Measurements from ENCODE around the gene CNOT4.
"Not testable (repeated sequence)": the region's sequence is repeated elsewhere in the genome, so short reads cannot be mapped to it uniquely, and the experiment has no call there.

The CNOT4 gene

DNA sequence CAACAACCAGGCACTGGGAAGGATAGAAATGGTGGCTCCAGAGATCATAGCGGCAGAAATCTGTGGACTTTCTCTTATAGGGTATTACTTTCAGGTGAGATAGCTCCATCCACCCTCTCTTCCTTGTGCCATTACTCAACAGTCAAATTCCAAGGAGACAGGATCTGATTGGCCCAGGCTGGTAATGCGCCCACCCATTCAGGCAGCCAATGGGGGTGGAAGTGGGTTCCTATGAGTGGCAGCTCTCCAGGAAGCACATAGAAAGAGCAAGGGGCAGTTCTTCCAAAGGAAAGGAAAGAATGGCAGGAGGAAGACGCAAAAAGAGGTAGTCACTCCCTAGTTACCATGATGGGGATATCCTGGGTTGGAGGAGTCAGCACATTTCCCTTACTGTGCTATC lies 181.8 kb downstream of the CNOT4 start:
- Histone ChIP-seq H3K36me3 (ENCODE audit: control insufficient read depth, insufficient read depth, low read length) (no peaks in the 10 kb centered on the region), H3K27me3 (ENCODE audit: control insufficient read depth, insufficient read depth, low read length) (no peaks in the 10 kb centered on the region), H3K4me1 (ENCODE audit: control insufficient read depth, insufficient read depth, low read length) (no peaks in the 10 kb centered on the region), H3K4me3 (ENCODE audit: low read depth, low read length) (no peak overlapping the region), H3K9me3 (ENCODE audit: control insufficient read depth, insufficient read depth, low read length) (no peaks in the 10 kb centered on the region), H3K9ac (ENCODE audit: low read depth, low read length) (no peak overlapping the region), H3K27ac (ENCODE audit: low read depth, low read length) (no peak overlapping the region)

GRCh38 chr7:135327458-135327857 lies 182.4 kb downstream of the CNOT4 start:
- H3K27me3 ChIP-seq (ENCODE audit: control insufficient read depth, insufficient read depth, low read length), result no peaks in the 10 kb centered on the region
- no peaks in the 10 kb centered on the region for H3K36me3 ChIP-seq (ENCODE audit: control insufficient read depth, insufficient read depth, low read length)
- no peak overlapping the region for H3K27ac ChIP-seq (ENCODE audit: low read depth, low read length)
- no peaks in the 10 kb centered on the region for H3K4me1 ChIP-seq (ENCODE audit: control insufficient read depth, insufficient read depth, low read length)
- no peak overlapping the region for H3K4me3 ChIP-seq (ENCODE audit: low read depth, low read length)
- H3K9me3 ChIP-seq (ENCODE audit: control insufficient read depth, insufficient read depth, low read length), result no peaks in the 10 kb centered on the region
- no peak overlapping the region for H3K9ac ChIP-seq (ENCODE audit: low read depth, low read length)

- Histone ChIP-seq H3K27ac (ENCODE audit: low read depth, low read length) (no peak overlapping the region), H3K36me3 (ENCODE audit: control insufficient read depth, insufficient read depth, low read length) (no peaks in the 10 kb centered on the region), H3K4me1 (ENCODE audit: control insufficient read depth, insufficient read depth, low read length) (no peaks in the 10 kb centered on the region), H3K9me3 (ENCODE audit: control insufficient read depth, insufficient read depth, low read length) (no peaks in the 10 kb centered on the region), H3K4me3 (ENCODE audit: low read depth, low read length) (no peak overlapping the region), H3K9ac (ENCODE audit: low read depth, low read length) (no peak overlapping the region), H3K27me3 (ENCODE audit: control insufficient read depth, insufficient read depth, low read length) (no peaks in the 10 kb centered on the region)
These were observed 183.1 kb downstream of the CNOT4 start for GRCh38 chr7:135326636-135327280.

- H3K4me1 ChIP-seq (ENCODE audit: control insufficient read depth, insufficient read depth, low read length), result no peaks in the 10 kb centered on the region
- H3K4me3 ChIP-seq (ENCODE audit: low read depth, low read length), result no peak overlapping the region
- no peaks in the 10 kb centered on the region for H3K36me3 ChIP-seq (ENCODE audit: control insufficient read depth, insufficient read depth, low read length)
- H3K9me3 ChIP-seq (ENCODE audit: control insufficient read depth, insufficient read depth, low read length), result no peaks in the 10 kb centered on the region
- H3K27me3 ChIP-seq (ENCODE audit: control insufficient read depth, insufficient read depth, low read length), result no peaks in the 10 kb centered on the region
- H3K27ac ChIP-seq (ENCODE audit: low read depth, low read length), result no peak overlapping the region
- no peak overlapping the region for H3K9ac ChIP-seq (ENCODE audit: low read depth, low read length)
These were observed 187.1 kb downstream of the CNOT4 start for GRCh38 chr7:135322571-135323340.

- H3K9me3 ChIP-seq (ENCODE audit: control insufficient read depth, insufficient read depth, low read length), result no peaks in the 10 kb centered on the region
- no peaks in the 10 kb centered on the region for H3K36me3 ChIP-seq (ENCODE audit: control insufficient read depth, insufficient read depth, low read length)
- no peak overlapping the region for H3K4me3 ChIP-seq (ENCODE audit: low read depth, low read length)
- no peaks in the 10 kb centered on the region for H3K4me1 ChIP-seq (ENCODE audit: control insufficient read depth, insufficient read depth, low read length)
- no peak overlapping the region for H3K27ac ChIP-seq (ENCODE audit: low read depth, low read length)
- H3K27me3 ChIP-seq (ENCODE audit: control insufficient read depth, insufficient read depth, low read length), result no peaks in the 10 kb centered on the region
- no peak overlapping the region for H3K9ac ChIP-seq (ENCODE audit: low read depth, low read length)
These were observed 188.3 kb downstream of the CNOT4 start for GRCh38 chr7:135321556-135321955.

- not testable (repeated sequence) for H3K4me1 ChIP-seq (ENCODE audit: control insufficient read depth, insufficient read depth, low read length); H3K27ac ChIP-seq (ENCODE audit: low read depth, low read length)
These were observed 188.9 kb downstream of the CNOT4 start for GRCh38 chr7:135320953-135321352.

GRCh38 chr7:135320268-135320667 lies 189.6 kb downstream of the CNOT4 start:
- H3K36me3 ChIP-seq (ENCODE audit: control insufficient read depth, insufficient read depth, low read length), result no peaks in the 10 kb centered on the region
- no peaks in the 10 kb centered on the region for H3K27me3 ChIP-seq (ENCODE audit: control insufficient read depth, insufficient read depth, low read length)
- H3K9ac ChIP-seq (ENCODE audit: low read depth, low read length), result no peak overlapping the region
- H3K9me3 ChIP-seq (ENCODE audit: control insufficient read depth, insufficient read depth, low read length), result no peaks in the 10 kb centered on the region
- H3K4me3 ChIP-seq (ENCODE audit: low read depth, low read length), result no peak overlapping the region
- H3K27ac ChIP-seq (ENCODE audit: low read depth, low read length), result no peak overlapping the region
- H3K4me1 ChIP-seq (ENCODE audit: control insufficient read depth, insufficient read depth, low read length), result no peaks in the 10 kb centered on the region

More at GRCh38 chr7:135320953-135321352, 188.9 kb downstream of the CNOT4 start:
- H3K9me3 ChIP-seq (ENCODE audit: control insufficient read depth, insufficient read depth, low read length); H3K36me3 ChIP-seq (ENCODE audit: control insufficient read depth, insufficient read depth, low read length); H3K9ac ChIP-seq (ENCODE audit: low read depth, low read length); H3K4me3 ChIP-seq (ENCODE audit: low read depth, low read length); H3K27me3 ChIP-seq (ENCODE audit: control insufficient read depth, insufficient read depth, low read length): not testable (repeated sequence)

GRCh38 chr7:135317676-135318325 lies 192.1 kb downstream of the CNOT4 start:
- Histone ChIP-seq H3K27ac (ENCODE audit: low read depth, low read length) (no peak overlapping the region), H3K36me3 (ENCODE audit: control insufficient read depth, insufficient read depth, low read length) (no peaks in the 10 kb centered on the region), H3K4me3 (ENCODE audit: low read depth, low read length) (no peak overlapping the region), H3K9me3 (ENCODE audit: control insufficient read depth, insufficient read depth, low read length) (no peaks in the 10 kb centered on the region), H3K27me3 (ENCODE audit: control insufficient read depth, insufficient read depth, low read length) (no peaks in the 10 kb centered on the region), H3K4me1 (ENCODE audit: control insufficient read depth, insufficient read depth, low read length) (no peaks in the 10 kb centered on the region), H3K9ac (ENCODE audit: low read depth, low read length) (no peak overlapping the region)

GRCh38 chr7:135316648-135317313 lies 193.1 kb downstream of the CNOT4 start:
- Histone ChIP-seq H3K36me3 (ENCODE audit: control insufficient read depth, insufficient read depth, low read length) (no peaks in the 10 kb centered on the region), H3K9me3 (ENCODE audit: control insufficient read depth, insufficient read depth, low read length) (no peaks in the 10 kb centered on the region), H3K4me3 (ENCODE audit: low read depth, low read length) (no peak overlapping the region), H3K9ac (ENCODE audit: low read depth, low read length) (no peak overlapping the region), H3K27me3 (ENCODE audit: control insufficient read depth, insufficient read depth, low read length) (no peaks in the 10 kb centered on the region), H3K27ac (ENCODE audit: low read depth, low read length) (no peak overlapping the region), H3K4me1 (ENCODE audit: control insufficient read depth, insufficient read depth, low read length) (no peaks in the 10 kb centered on the region)

- no peak overlapping the region for H3K9ac ChIP-seq (ENCODE audit: low read depth, low read length)
- H3K27me3 ChIP-seq (ENCODE audit: control insufficient read depth, insufficient read depth, low read length), result no peaks in the 10 kb centered on the region
- H3K4me3 ChIP-seq (ENCODE audit: low read depth, low read length), result no peak overlapping the region
- no peaks in the 10 kb centered on the region for H3K4me1 ChIP-seq (ENCODE audit: control insufficient read depth, insufficient read depth, low read length)
- H3K36me3 ChIP-seq (ENCODE audit: control insufficient read depth, insufficient read depth, low read length), result no peaks in the 10 kb centered on the region
- no peak overlapping the region for H3K27ac ChIP-seq (ENCODE audit: low read depth, low read length)
- no peaks in the 10 kb centered on the region for H3K9me3 ChIP-seq (ENCODE audit: control insufficient read depth, insufficient read depth, low read length)
These were observed 195.9 kb downstream of the CNOT4 start for GRCh38 chr7:135313971-135314370.
